Kidney epithelial cell (primary cell): ENCODE results near the gene ACTN3. TPM values are rescaled to one million over a fixed set of nuclear protein-coding genes. Genes with fewer than 3 reads are reported as not detected.
"Not testable (repeated sequence)": the region's sequence is repeated elsewhere in the genome, so short reads cannot be mapped to it uniquely, and the experiment has no call there.

Experiments
- DNase-seq: peaks from one replicate; pipeline ENCODE4 v3.0.0-alpha.2; 2010; ENCODE audit warnings: low read depth
- H3K27me3 ChIP-seq: 2 replicates; pipeline ENCODE4 v1.6.0; 2011; ENCODE audit warnings: low read length; ENCODE audit not compliant: control insufficient read depth, insufficient read depth
- H3K36me3 ChIP-seq: 2 replicates; pipeline ENCODE4 v1.5.1; 2011; ENCODE audit warnings: low read length; ENCODE audit not compliant: control insufficient read depth, insufficient read depth
- H3K4me3 ChIP-seq: 2 replicates; pipeline ENCODE4 v1.5.1; 2011; ENCODE audit warnings: low read depth, mild to moderate bottlenecking, control low read depth, low read length
- CTCF ChIP-seq: IDR thresholded peaks from 2 replicates; pipeline ENCODE4 v1.5.1; 2011; ENCODE audit warnings: mild to moderate bottlenecking, moderate library complexity, low read length, control low read depth, inconsistent platforms; ENCODE audit not compliant: insufficient read depth, poor library complexity, severe bottlenecking
- total RNA-seq: library from RNA; depleted of rRNA; stranded (reverse); fragments of >200 nt; gene quantifications from 2 replicates; pipeline ENCODE4 v1.2.3, GENCODE V29; 2015

ACTN3 gene
- total RNA-seq, 1 donor from 2014 or later, result not detected

GRCh38 chr11:66530927-66531709, 15.6 kb upstream of the ACTN3 start:
- Histone ChIP-seq H3K36me3 (no peaks in the 10 kb centered on the region), H3K4me3 (no peak overlapping the region), H3K27me3 (no peaks in the 10 kb centered on the region)
- no peak for DNase-seq
- TF ChIP-seq CTCF, result no peak

- no peaks in the 10 kb centered on the region for H3K36me3 ChIP-seq
- no peak for TF ChIP-seq CTCF
- H3K27me3 ChIP-seq, result no peaks in the 10 kb centered on the region
- no peak for DNase-seq
- no peak overlapping the region for H3K4me3 ChIP-seq
These were observed 14.9 kb upstream of the ACTN3 start for GRCh38 chr11:66531841-66532240.

- DNase-seq, result no peak
- no peak overlapping the region for H3K4me3 ChIP-seq
- H3K27me3 ChIP-seq, result no peaks in the 10 kb centered on the region
- no peak for TF ChIP-seq CTCF
- no peaks in the 10 kb centered on the region for H3K36me3 ChIP-seq
These were observed 13.9 kb upstream of the ACTN3 start for GRCh38 chr11:66532784-66533183.

- H3K36me3 ChIP-seq, result no peaks in the 10 kb centered on the region
- H3K27me3 ChIP-seq, result no peaks in the 10 kb centered on the region
- TF ChIP-seq CTCF, result no peak
- DNase-seq, result no peak
- no peak overlapping the region for H3K4me3 ChIP-seq
These were observed 7.4 kb upstream of the ACTN3 start for GRCh38 chr11:66539170-66539869.

- H3K36me3 ChIP-seq, result no peaks in the 10 kb centered on the region
- no peak for DNase-seq
- no peak for TF ChIP-seq CTCF
These were observed 6.9 kb upstream of the ACTN3 start for GRCh38 chr11:66539870-66540213.

GRCh38 chr11:66540598-66540997, 6.1 kb upstream of the ACTN3 start:
- not testable (repeated sequence) for H3K27me3 ChIP-seq, DNase-seq, H3K36me3 ChIP-seq, H3K4me3 ChIP-seq

More at GRCh38 chr11:66539870-66540213, 6.9 kb upstream of the ACTN3 start:
- Histone ChIP-seq H3K4me3 (no peak overlapping the region), H3K27me3 (no peaks in the 10 kb centered on the region)
